Pancreas (tissue), 10 donors: Measurements from ENCODE around the gene ULK4. TPM values are rescaled to one million over a fixed set of nuclear protein-coding genes. Genes with fewer than 3 reads are reported as not detected.

Experiments
- ATAC-seq, 4 donors: fragments of 200-7000 bp; cut with Tn5 transposase; one replicate each; pipeline versions ENCODE4 v1.8.0 to v1.9.1; 2020; ENCODE audit warnings: mild to moderate bottlenecking in 4 of 4, moderate library complexity in 4 of 4
- DNase-seq, 6 donors: peaks; one replicate each; pipeline ENCODE4 v3.0.0-alpha.2; 2020
- FAIRE-seq: peaks from 2 replicates; lab custom pipeline; 2012; peaks lifted over from hg19 to GRCh38; lab: Jason Lieb, UNC
- H3K27ac ChIP-seq, 4 donors: fragments of 200-600 bp; sonication (generic); 1 replicate in 3 of 4; 2 replicates in 1 of 4; pipeline versions ENCODE4 v1.5.0 to v1.8.0; 2020
- H3K27me3 ChIP-seq, 4 donors: fragments of 200-600 bp; one replicate each; pipeline ENCODE4 v1.8.0; 2021
- H3K36me3 ChIP-seq, 3 donors: fragments of 200-600 bp; sonication (generic) in 1 of 3; one replicate each; pipeline versions ENCODE4 v1.5.0 to v1.8.0; 2020 to 2021
- H3K4me1 ChIP-seq, 3 donors: fragments of 200-600 bp; one replicate each; pipeline ENCODE4 v1.8.0; 2021
- H3K4me3 ChIP-seq, 4 donors: fragments of 200-600 bp; sonication (generic) in 2 of 4; one replicate each; pipeline versions ENCODE4 v1.5.0 to v1.8.0; 2020 to 2021
- H3K9me3 ChIP-seq, 4 donors: fragments of 200-600 bp; one replicate each; pipeline ENCODE4 v1.8.0; 2021
- CTCF ChIP-seq, 4 donors: fragments of 200-600 bp; sonication (generic) in 3 of 4; IDR thresholded peaks; one replicate each; pipeline versions ENCODE4 v1.5.0 to v1.8.0; 2021; ENCODE audit warnings: antibody characterized with exemption in 4 of 4
- WGBS, 2 donors: extraction: QIAGEN DNeasy Blood & Tissue Kit; methylation state at CpG; one replicate each; pipeline ENCODE4 v1.1.7; 2013; 5-methylcytosine and 5-hydroxymethylcytosine counted together
- intact Hi-C, 3 donors: fragments of 100-400 bp; cut with DNase I; formaldehyde crosslinking; loops; one replicate each; pipeline versions ENCODE4 v1.11.1 to v1.14.2; 2022
- polyA plus RNA-seq, 2 donors: library from polyadenylated mRNA; stranded (reverse); fragments of 200-250 nt; gene quantifications; one replicate each; pipeline ENCODE4 v1.2.3, GENCODE V29; 2013
- total RNA-seq, 6 donors: library from RNA; stranded (reverse); fragmentation: NEBNext Ultra II Directional in 4 of 6; extraction: Animal tissue kit (Norgen Biotek cat#: 25700) in 4 of 6; gene quantifications; one replicate each; pipeline versions ENCODE4 v1.2.1 to v1.2.4, GENCODE V29; 2021 to 2023
- donor health status: healthy with polysubstance abuse.
- donor health status: DM: no; HTN: no; CAD: no; lungs with moderate emphysema.
- donor health status: DM: no; HTN: no; CAD: no.
- donor health status: control.
- donor health status: control.
- donor health status: Bipolar disorder and iron deficiency.
- donor health status: DM: yes; HTN: yes; CAD: no.
- donor health status: DM: no; HTN: no; CAD: no.
- donor health status: DM: no; HTN: no; CAD: no.
- donor health status: DM: yes; HTN: yes; CAD: no.

The ULK4 gene
- total and polyA plus RNA-seq, 8 donors, result 2.3 to 8.6 (median 4.2) TPM

DNA sequence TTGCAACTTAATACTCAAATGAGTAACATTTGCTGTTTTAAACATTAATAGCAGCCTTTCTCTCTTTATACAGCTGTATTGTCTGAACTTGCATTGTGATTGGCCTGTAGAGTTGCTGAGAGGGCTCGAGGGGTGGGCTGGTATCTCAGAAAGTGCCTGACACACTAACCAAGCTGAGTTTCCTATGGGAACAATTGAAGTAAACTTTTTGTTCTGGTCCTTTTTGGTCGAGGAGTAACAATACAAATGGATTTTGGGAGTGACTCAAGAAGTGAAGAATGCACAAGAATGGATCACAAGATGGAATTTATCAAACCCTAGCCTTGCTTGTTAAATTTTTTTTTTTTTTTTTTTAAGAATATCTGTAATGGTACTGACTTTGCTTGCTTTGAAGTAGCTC, 722.3 kb downstream of the ULK4 start:
- peak in 1 of 4 donors; percentile 18 for ATAC-seq

GRCh38 chr3:41237907-41238306, 724.0 kb downstream of the ULK4 start:
- intact Hi-C loops, result no loop called here
- Histone ChIP-seq H3K4me3 (no peak overlapping the region), H3K27me3 (no peaks in the 10 kb centered on the region), H3K4me1 (peaks cover 0 to 3% (median 0%) of the 10 kb centered on the region in 3 donors), H3K27ac (no peak overlapping the region), H3K36me3 (peaks cover 23 to 69% (median 43%) of the 10 kb centered on the region in 3 donors), H3K9me3 (no peaks in the 10 kb centered on the region)
- 86 to 91% methylated on average over 3 of the region's 3 CpGs for WGBS, 2 donors
- TF ChIP-seq CTCF (IDR thresholded peaks at IDR 0.05), result no peak
- no peak for ATAC-seq
- no peak for DNase-seq
- no peak for FAIRE-seq

More for the DNA sequence above, 722.3 kb downstream of the ULK4 start:
- WGBS, 2 donors, result 46 to 55% methylated on average over 2 of the region's 2 CpGs
- DNase-seq (no peak), FAIRE-seq (no peak)
- Histone ChIP-seq H3K27me3 (no peaks in the 10 kb centered on the region), H3K9me3 (no peaks in the 10 kb centered on the region), H3K36me3 (peaks cover 15 to 52% (median 30%) of the 10 kb centered on the region in 3 donors), H3K27ac (no peak overlapping the region), H3K4me3 (no peak overlapping the region), H3K4me1 (peaks cover 0 to 3% (median 0%) of the 10 kb centered on the region in 3 donors)
- intact Hi-C loops, result no loop called here
- no peak for TF ChIP-seq CTCF (IDR thresholded peaks at IDR 0.05)

GRCh38 chr3:41236228-41236627, 725.7 kb downstream of the ULK4 start:
- no peak for FAIRE-seq
- TF ChIP-seq CTCF (IDR thresholded peaks at IDR 0.05), result no peak
- no peak for DNase-seq
- Histone ChIP-seq H3K36me3 (peaks cover 23 to 79% (median 43%) of the 10 kb centered on the region in 3 donors), H3K27me3 (no peaks in the 10 kb centered on the region), H3K9me3 (no peaks in the 10 kb centered on the region), H3K27ac (no peak overlapping the region), H3K4me3 (no peak overlapping the region), H3K4me1 (peaks cover 0 to 3% (median 0%) of the 10 kb centered on the region in 3 donors)
- ATAC-seq, result no peak
- WGBS, 2 donors, result 91 to 100% methylated on average over 2 of the region's 2 CpGs
- intact Hi-C loops, result no loop called here

GRCh38 chr3:41234823-41235721, 726.8 kb downstream of the ULK4 start:
- Histone ChIP-seq H3K4me3 (no peak overlapping the region), H3K27ac (no peak overlapping the region), H3K36me3 (peaks cover 23 to 75% (median 43%) of the 10 kb centered on the region in 3 donors), H3K27me3 (no peaks in the 10 kb centered on the region), H3K9me3 (no peaks in the 10 kb centered on the region), H3K4me1 (peaks cover 0 to under 1% (median 0%) of the 10 kb centered on the region in 3 donors)
- TF ChIP-seq CTCF (IDR thresholded peaks at IDR 0.05), result no peak
- ATAC-seq (peak in 3 of 4 donors; percentile 33 to 66 (median 50)), DNase-seq (no peak), FAIRE-seq (no peak)
- intact Hi-C loops, result no loop called here
- 58 to 67% methylated on average over 6 of the region's 6 CpGs for WGBS, 2 donors
